ENCODE results near the gene ARMC12. TPM values are rescaled to one million over a fixed set of nuclear protein-coding genes. Genes with fewer than 3 reads are reported as not detected.

ARMC12 gene
- total and polyA plus RNA-seq, 2 of the 13 experiments (the other 11 are each of a cell fraction or from before 2014, with no cell fraction given), result 1.3 TPM; not detected in 1

DNA sequence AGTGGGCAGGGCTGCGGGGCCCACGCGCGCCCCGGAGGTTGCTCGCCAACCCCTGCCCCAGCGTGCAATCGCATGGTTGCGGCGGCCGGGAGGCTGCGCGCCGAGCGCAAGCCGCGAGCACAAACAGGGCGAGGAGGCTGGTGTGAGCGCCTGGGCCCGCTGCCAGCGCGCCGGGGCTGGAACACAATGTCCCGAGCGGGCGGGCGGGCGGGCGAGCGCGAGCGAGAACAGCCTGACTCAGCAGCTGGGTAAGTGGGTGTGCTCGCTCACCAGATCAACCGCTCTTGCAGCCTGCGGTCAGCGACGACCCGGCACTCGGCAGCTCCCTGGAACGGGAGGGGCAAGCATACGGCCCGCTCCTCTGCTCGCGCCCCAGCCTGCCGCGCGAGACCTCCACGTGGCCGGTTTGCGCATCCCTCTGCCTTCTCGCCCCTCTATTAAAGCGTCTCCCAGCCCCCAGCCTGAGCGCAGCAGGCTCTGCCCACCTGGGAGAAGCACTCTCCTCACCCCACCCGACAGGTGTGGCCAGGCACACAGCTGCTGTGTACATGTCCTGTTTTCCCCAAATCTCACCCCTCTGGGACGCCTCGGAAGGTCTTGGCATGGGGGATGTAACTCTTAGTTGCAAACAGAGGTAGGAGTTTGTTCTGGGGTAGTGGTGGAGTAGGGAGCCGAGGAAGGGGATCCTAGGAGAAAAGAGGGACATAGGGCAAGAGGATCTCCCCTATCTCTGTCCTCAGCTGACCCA lies 8.7 kb upstream of the ARMC12 start (continued):
- TF ChIP-seq REST (IDR thresholded peaks at IDR 0.05; ENCODE audit: borderline replicate concordance in 1 of 2, low read depth in 1 of 2, low read length in 2 of 2) (no peak), ZNF790 (CRISPR knock-in tag; IDR thresholded peaks at IDR 0.05; ENCODE audit: borderline replicate concordance) (no peak), FLYWCH1 (CRISPR knock-in tag; IDR thresholded peaks at IDR 0.05) (no peak), ATF1 (CRISPR knock-in tag; IDR thresholded peaks at IDR 0.05) (no peak), ZBTB38 (CRISPR knock-in tag; IDR thresholded peaks at IDR 0.05) (peak; percentile 51), HNRNPLL (IDR thresholded peaks at IDR 0.05; ENCODE audit: low read depth, low read length, poor library complexity, severe bottlenecking) (peak; percentile 97), ZFP36 (IDR thresholded peaks at IDR 0.05; ENCODE audit: borderline replicate concordance, low read depth, low read length, partially characterized antibody) (no peak), ZNF775 (CRISPR knock-in tag; IDR thresholded peaks at IDR 0.05; ENCODE audit: borderline replicate concordance) (no peak), HDAC6 (IDR thresholded peaks at IDR 0.05; ENCODE audit: low read depth, low read length) (no peak), SP140L (CRISPR knock-in tag; IDR thresholded peaks at IDR 0.05; ENCODE audit: borderline replicate concordance) (no peak), CENPBD1 (CRISPR knock-in tag; IDR thresholded peaks at IDR 0.05; ENCODE audit: borderline replicate concordance, low read depth) (no peak), ZNF510 (CRISPR knock-in tag; IDR thresholded peaks at IDR 0.05; ENCODE audit: low read depth) (no peak), ZNF333 (CRISPR knock-in tag; IDR thresholded peaks at IDR 0.05; ENCODE audit: borderline replicate concordance) (no peak), GABPA (IDR thresholded peaks at IDR 0.05; ENCODE audit: low read depth, low read length) (no peak), GABPA (CRISPR knock-in tag; IDR thresholded peaks at IDR 0.05; ENCODE audit: low read depth) (no peak), MXD3 (CRISPR knock-in tag; IDR thresholded peaks at IDR 0.05) (peak; percentile 56; the same call in 1 of the 2 replicates), ZNF773 (CRISPR knock-in tag; IDR thresholded peaks at IDR 0.05; ENCODE audit: borderline replicate concordance) (0 out of 2 replicates have a peak, but pooled peaks have one; percentile 36), ZNF20 (CRISPR knock-in tag; IDR thresholded peaks at IDR 0.05) (no peak), ZBTB1 (CRISPR knock-in tag; IDR thresholded peaks at IDR 0.05; ENCODE audit: borderline replicate concordance) (no peak), ATF5 (CRISPR knock-in tag; IDR thresholded peaks at IDR 0.05; ENCODE audit: low read depth) (no peak), JARID2 (CRISPR knock-in tag; IDR thresholded peaks at IDR 0.05; ENCODE audit: insufficient replicate concordance) (no peak), ARNT (IDR thresholded peaks at IDR 0.05) (no peak), PHF8 (CRISPR knock-in tag; IDR thresholded peaks at IDR 0.05) (peak; percentile 44; the same call in 1 of the 2 replicates), PTBP1 (IDR thresholded peaks at IDR 0.05; ENCODE audit: low read depth, low read length, poor library complexity, severe bottlenecking) (no peak), ZNF382 (CRISPR knock-in tag; IDR thresholded peaks at IDR 0.05; ENCODE audit: borderline replicate concordance) (no peak), ZFP90 (CRISPR knock-in tag; IDR thresholded peaks at IDR 0.05; ENCODE audit: borderline replicate concordance) (no peak)

Data from HepG2 (cell line).